CD14-positive monocyte (primary cell): Measurements from ENCODE around the gene CDC42BPB. TPM values are rescaled to one million over a fixed set of nuclear protein-coding genes. Genes with fewer than 3 reads are reported as not detected.
A peak's percentile ranks its signal among the peaks of the same experiment; 100 is the strongest.

Source experiments
- DNase-seq, 3 donors: peaks; one replicate each; pipeline ENCODE4 v3.0.0-alpha.2; 2011 to 2022
- H2AFZ ChIP-seq: 2 replicates; pipeline ENCODE4 v1.6.0; 2012; ENCODE audit warnings: mild to moderate bottlenecking, low read depth, low read length, inconsistent platforms; ENCODE audit not compliant: insufficient read depth, poor library complexity, severe bottlenecking
- H3K27ac ChIP-seq, 2 donors: 1 replicate in 1 of 2; 2 replicates in 1 of 2; pipeline ENCODE4 v1.5.1; 2012 to 2013; ENCODE audit warnings: low read length in 2 of 2, control low read depth in 1 of 2, inconsistent platforms in 1 of 2, low read depth in 1 of 2, mild to moderate bottlenecking in 1 of 2
- H3K27me3 ChIP-seq, 2 donors: one replicate each; pipeline versions ENCODE4 v1.6.0 to v1.6.1; 2011 to 2013; ENCODE audit warnings: low read length in 2 of 2; ENCODE audit not compliant: control insufficient read depth in 2 of 2, insufficient read depth in 2 of 2
- H3K36me3 ChIP-seq, 2 donors: replicated peaks in 1 of 2; 1 replicate in 1 of 2; 2 replicates in 1 of 2; pipeline versions ENCODE4 v1.5.1 to v1.6.1; 2012 to 2013; ENCODE audit warnings: low read length in 2 of 2, control low read depth in 1 of 2, inconsistent platforms in 1 of 2, mild to moderate bottlenecking in 1 of 2; ENCODE audit not compliant: insufficient read depth in 2 of 2, control insufficient read depth in 1 of 2
- H3K4me1 ChIP-seq, 2 donors: 1 replicate in 1 of 2; 2 replicates in 1 of 2; pipeline versions ENCODE4 v1.5.1 to v1.6.1; 2012 to 2013; ENCODE audit warnings: low read length in 2 of 2, control low read depth in 1 of 2, inconsistent platforms in 1 of 2, mild to moderate bottlenecking in 1 of 2, moderate library complexity in 1 of 2; ENCODE audit not compliant: insufficient read depth in 2 of 2, control insufficient read depth in 1 of 2
- H3K4me2 ChIP-seq: replicated peaks from 2 replicates; pipeline ENCODE3; 2012; ENCODE audit warnings: low read length, moderate library complexity, mild to moderate bottlenecking; ENCODE audit not compliant: poor library complexity, severe bottlenecking; ENCODE audit errors: extremely low read depth
- H3K4me3 ChIP-seq, 3 experiments: fragments of 200-600 bp in 1 of 3; sonication (generic) in 1 of 3; replicated peaks in 1 of 3; 1 replicate in 2 of 3; 2 replicates in 1 of 3; pipeline ENCODE4 v1.5.1; 2011 to 2013; ENCODE audit warnings: low read length in 3 of 3, mild to moderate bottlenecking in 3 of 3, control low read depth in 2 of 3, low read depth in 2 of 3, inconsistent platforms in 1 of 3, moderate library complexity in 1 of 3
- H3K79me2 ChIP-seq: 2 replicates; pipeline ENCODE4 v1.6.0; 2012; ENCODE audit warnings: mild to moderate bottlenecking, control low read depth, inconsistent platforms, low read length, moderate library complexity; ENCODE audit not compliant: insufficient read depth
- H3K9ac ChIP-seq: 2 replicates; pipeline ENCODE4 v1.6.0; 2017; ENCODE audit warnings: low read length, mild to moderate bottlenecking; ENCODE audit not compliant: insufficient read depth, poor library complexity, severe bottlenecking
- H3K9me3 ChIP-seq, 2 donors: replicated peaks in 1 of 2; 1 replicate in 1 of 2; 2 replicates in 1 of 2; pipeline versions ENCODE4 v1.5.1 to v1.6.1; 2012 to 2013; ENCODE audit warnings: low read length in 2 of 2, control low read depth in 1 of 2; ENCODE audit not compliant: control insufficient read depth in 1 of 2, insufficient read depth in 1 of 2
- H4K20me1 ChIP-seq: 2 replicates; pipeline ENCODE4 v1.6.0; 2012; ENCODE audit warnings: mild to moderate bottlenecking, low read length, control low read depth, moderate library complexity; ENCODE audit not compliant: insufficient read depth
- H3K27ac Mint-ChIP-seq, 7 donors: one replicate each; pipeline ENCODE4 v1.8.0; 2020; ENCODE audit warnings: mild to moderate bottlenecking in 7 of 7, mixed read lengths in 7 of 7, moderate library complexity in 6 of 7, inconsistent platforms in 2 of 7
- H3K27me3 Mint-ChIP-seq, 3 donors: one replicate each; pipeline ENCODE4 v1.8.0; 2021 to 2022; ENCODE audit warnings: low read depth in 3 of 3, mild to moderate bottlenecking in 3 of 3, mixed read lengths in 3 of 3, moderate library complexity in 3 of 3, inconsistent platforms in 1 of 3
- H3K36me3 Mint-ChIP-seq, 2 donors: one replicate each; pipeline ENCODE4 v1.8.0; 2020; ENCODE audit warnings: mixed read lengths in 2 of 2, inconsistent platforms in 1 of 2, mild to moderate bottlenecking in 1 of 2
- H3K4me1 Mint-ChIP-seq: one replicate; pipeline ENCODE4 v1.8.0; 2020; ENCODE audit warnings: mild to moderate bottlenecking, mixed read lengths
- H3K4me3 Mint-ChIP-seq, 2 donors: one replicate each; pipeline ENCODE4 v1.8.0; 2020; ENCODE audit warnings: mild to moderate bottlenecking in 2 of 2, mixed read lengths in 2 of 2, moderate library complexity in 1 of 2
- H3K9me3 Mint-ChIP-seq, 7 donors: one replicate each; pipeline ENCODE4 v1.8.0; 2020 to 2022; ENCODE audit warnings: mixed read lengths in 7 of 7, mild to moderate bottlenecking in 6 of 7, moderate library complexity in 6 of 7, inconsistent platforms in 2 of 7
- WGBS: methylation state at CpG from one replicate; pipeline ENCODE4 v1.1.5; 2013; ENCODE audit warnings: missing lambda C conversion rate; ENCODE audit not compliant: insufficient coverage; 5-methylcytosine and 5-hydroxymethylcytosine counted together
- intact Hi-C, 2 donors: fragments of 100-400 bp; cut with micrococcal nuclease; formaldehyde crosslinking; loops; one replicate each; pipeline versions ENCODE4 v1.15.0 to v1.15.1; 2023
- polyA plus RNA-seq, 3 donors: library from polyadenylated mRNA; depleted of rRNA in 1 of 3; unstranded in 2 of 3; stranded (reverse) in 1 of 3; fragments of 300-500 nt in 2 of 3; fragments of >200 nt in 1 of 3; fragmentation: Illumina TruSeq in 2 of 3; gene quantifications; 1 replicate in 2 of 3; 2 replicates in 1 of 3; pipeline ENCODE4 v1.2.3, GENCODE V29; 2012 to 2021
- TF ChIP-seq, protein P1 (sequence below): fragments of 200-600 bp; IDR thresholded peaks from one replicate; pipeline ENCODE4 v1.8.0; 2022; ENCODE audit warnings: antibody characterized with exemption, mild to moderate bottlenecking

Gene CDC42BPB
- polyA plus RNA-seq, 3 donors: 0.25 to 19.0 (median 0.60) TPM

DNA sequence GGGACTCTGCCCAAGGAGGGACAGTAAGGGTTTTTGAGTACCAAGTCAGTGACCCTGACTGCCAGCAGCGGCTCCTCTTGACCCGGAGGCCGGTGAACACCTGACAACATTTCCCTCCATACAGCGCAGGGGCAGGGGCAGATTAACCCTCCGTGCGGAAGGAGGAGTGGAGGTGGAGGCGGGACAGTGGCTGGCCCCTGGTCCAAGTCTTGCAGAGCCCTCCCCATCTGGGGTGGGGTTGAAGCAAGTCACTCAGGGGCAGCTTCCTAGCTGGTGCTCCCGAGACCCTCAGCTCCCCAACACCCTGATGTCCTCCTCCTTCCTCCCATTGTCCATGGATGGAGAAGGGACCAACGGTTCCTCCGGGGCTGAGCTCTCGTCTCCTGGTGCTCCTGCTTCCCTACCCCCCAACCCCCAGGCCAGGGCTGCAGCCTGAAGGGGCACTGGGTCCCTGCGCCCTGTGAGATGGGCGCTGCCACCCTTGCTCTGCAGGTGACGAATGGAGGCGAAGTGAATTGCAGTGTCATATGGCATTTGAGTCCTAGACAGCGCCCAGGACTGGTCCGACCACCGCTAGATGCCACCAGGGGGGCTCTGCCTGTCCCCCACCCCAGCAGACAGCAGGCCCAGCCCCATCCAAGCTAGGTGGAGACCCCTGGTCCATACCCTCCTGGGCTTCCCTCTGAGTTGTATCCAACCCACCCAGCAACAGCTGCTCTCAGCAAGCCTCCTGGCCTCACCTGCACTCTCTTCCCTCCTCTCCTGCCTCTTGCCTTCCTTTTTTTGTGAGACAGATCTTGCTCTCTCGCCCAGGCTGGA lies 141.8 kb downstream of the CDC42BPB start:
- no peak overlapping the region for H3K4me2 ChIP-seq
- H3K4me1 ChIP-seq: no peaks in the 10 kb centered on the region
- intact Hi-C loops: loop anchor here in 1 of 2 donors (5.0 kb wide), 1 partner anchor 218 kb away; no protein-coding TSS in a partner anchor

More for the DNA sequence above, 141.8 kb downstream of the CDC42BPB start:
- TF ChIP-seq, protein P1, sequence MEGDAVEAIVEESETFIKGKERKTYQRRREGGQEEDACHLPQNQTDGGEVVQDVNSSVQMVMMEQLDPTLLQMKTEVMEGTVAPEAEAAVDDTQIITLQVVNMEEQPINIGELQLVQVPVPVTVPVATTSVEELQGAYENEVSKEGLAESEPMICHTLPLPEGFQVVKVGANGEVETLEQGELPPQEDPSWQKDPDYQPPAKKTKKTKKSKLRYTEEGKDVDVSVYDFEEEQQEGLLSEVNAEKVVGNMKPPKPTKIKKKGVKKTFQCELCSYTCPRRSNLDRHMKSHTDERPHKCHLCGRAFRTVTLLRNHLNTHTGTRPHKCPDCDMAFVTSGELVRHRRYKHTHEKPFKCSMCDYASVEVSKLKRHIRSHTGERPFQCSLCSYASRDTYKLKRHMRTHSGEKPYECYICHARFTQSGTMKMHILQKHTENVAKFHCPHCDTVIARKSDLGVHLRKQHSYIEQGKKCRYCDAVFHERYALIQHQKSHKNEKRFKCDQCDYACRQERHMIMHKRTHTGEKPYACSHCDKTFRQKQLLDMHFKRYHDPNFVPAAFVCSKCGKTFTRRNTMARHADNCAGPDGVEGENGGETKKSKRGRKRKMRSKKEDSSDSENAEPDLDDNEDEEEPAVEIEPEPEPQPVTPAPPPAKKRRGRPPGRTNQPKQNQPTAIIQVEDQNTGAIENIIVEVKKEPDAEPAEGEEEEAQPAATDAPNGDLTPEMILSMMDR: no peak
- peaks cover 0 to 3% (median 0%) of the 10 kb centered on the region in 3 donors for H3K27me3 Mint-ChIP-seq
- Histone ChIP-seq H3K27me3 (no peaks in the 10 kb centered on the region), H4K20me1 (peaks cover 36% of the 10 kb centered on the region), H2AFZ (no peak overlapping the region), H3K36me3 (peaks cover 3 to 15% of the 10 kb centered on the region in 2 donors), H3K9ac (no peak overlapping the region), H3K4me3 (no peak overlapping the region), H3K9me3 (no peaks in the 10 kb centered on the region), H3K79me2 (no peaks in the 10 kb centered on the region), H3K27ac (no peak overlapping the region)
- H3K27ac Mint-ChIP-seq: peak overlapping the region in 1 of 7 donors; percentile 12
- peaks cover 0 to 4% (median 0%) of the 10 kb centered on the region in 7 donors for H3K9me3 Mint-ChIP-seq
- no peaks in the 10 kb centered on the region for H3K4me1 Mint-ChIP-seq
- no peak for DNase-seq
- 93% methylated on average over 9 of the region's 19 CpGs for WGBS
- H3K4me3 Mint-ChIP-seq: no peak overlapping the region
- peaks cover 9 to 21% of the 10 kb centered on the region in 2 donors for H3K36me3 Mint-ChIP-seq
